T-cell (primary cell): ENCODE data around the gene TSPAN15. TPM values are rescaled to one million over a fixed set of nuclear protein-coding genes. Genes with fewer than 3 reads are reported as not detected.
"Not testable (repeated sequence)": the region's sequence is repeated elsewhere in the genome, so short reads cannot be mapped to it uniquely, and the experiment has no call there.

Experiments used
- ATAC-seq, 4 experiments: fragments of 200-7000 bp in 3 of 4; fragments of 150-1000 bp in 1 of 4; cut with Tn5 transposase; replicated peaks in 1 of 4; 1 replicate in 3 of 4; 2 replicates in 1 of 4; pipeline ENCODE4 v1.10.0; 2021; ENCODE audit warnings: moderate library complexity in 3 of 4, mild to moderate bottlenecking in 2 of 4, moderate number of reproducible peaks in 1 of 4
- CTCF ChIA-PET, 2 donors: fragments of 300-600 bp; sonication (Branson Sonifier 250); formaldehyde crosslinking; loops; one replicate each; lab custom pipeline; 2022; ENCODE audit warnings: antibody characterized with exemption in 2 of 2; lab: Charles Lee
- POLR2A ChIA-PET, 2 donors: fragments of 300-600 bp; sonication (Branson Sonifier 250); formaldehyde crosslinking; loops; one replicate each; lab custom pipeline; 2022; ENCODE audit warnings: antibody characterized with exemption in 2 of 2; lab: Charles Lee
- DNase-seq, 35 experiments: peaks; one replicate each; pipeline versions ENCODE4 v3.0.0 to v3.0.0-alpha.2; 2013 to 2023
- H3K27ac ChIP-seq: one replicate; pipeline ENCODE4 v1.5.1; 2013; ENCODE audit warnings: low read length
- H3K27me3 ChIP-seq, 2 experiments: replicated peaks in 1 of 2; 1 replicate in 1 of 2; 2 replicates in 1 of 2; pipeline versions ENCODE4 v1.6.1 to v1.7.0; 2013; ENCODE audit warnings: low read length in 1 of 2, mixed read lengths in 1 of 2; ENCODE audit not compliant: control insufficient read depth in 2 of 2, insufficient read depth in 2 of 2; ENCODE audit errors: extremely low read depth in 1 of 2
- H3K36me3 ChIP-seq, 2 donors: 1 replicate in 1 of 2; 2 replicates in 1 of 2; pipeline versions ENCODE4 v1.6.1 to v1.7.0; 2013; ENCODE audit warnings: low read length in 1 of 2; ENCODE audit not compliant: control insufficient read depth in 2 of 2, insufficient read depth in 1 of 2; ENCODE audit errors: extremely low read depth in 1 of 2
- H3K4me1 ChIP-seq, 2 experiments: 1 replicate in 1 of 2; 2 replicates in 1 of 2; pipeline versions ENCODE4 v1.6.1 to v1.7.0; 2013; ENCODE audit warnings: low read length in 2 of 2, mixed read lengths in 1 of 2; ENCODE audit not compliant: insufficient read depth in 2 of 2, control insufficient read depth in 1 of 2; ENCODE audit errors: extremely low read depth in 1 of 2
- H3K4me3 ChIP-seq, 2 donors: 1 replicate in 1 of 2; 2 replicates in 1 of 2; pipeline versions ENCODE4 v1.5.1 to v1.7.0; 2013; ENCODE audit warnings: mild to moderate bottlenecking in 2 of 2, low read length in 1 of 2, moderate library complexity in 1 of 2; ENCODE audit not compliant: control insufficient read depth in 1 of 2; ENCODE audit errors: extremely low read depth in 1 of 2
- H3K9me3 ChIP-seq: 2 replicates; pipeline ENCODE4 v1.7.0; 2013
- H3K27ac Mint-ChIP-seq, 2 donors: one replicate each; pipeline ENCODE4 v1.8.0; 2020 to 2021; ENCODE audit warnings: mild to moderate bottlenecking in 2 of 2, mixed read lengths in 2 of 2
- H3K27me3 Mint-ChIP-seq, 2 donors: one replicate each; pipeline ENCODE4 v1.8.0; 2021 to 2022; ENCODE audit warnings: mixed read lengths in 2 of 2
- H3K36me3 Mint-ChIP-seq: one replicate; pipeline ENCODE4 v1.8.0; 2021; ENCODE audit warnings: mixed read lengths
- H3K4me1 Mint-ChIP-seq, 3 donors: one replicate each; pipeline ENCODE4 v1.8.0; 2020 to 2022; ENCODE audit warnings: mixed read lengths in 3 of 3, mild to moderate bottlenecking in 1 of 3
- H3K4me3 Mint-ChIP-seq, 3 donors: one replicate each; pipeline ENCODE4 v1.8.0; 2020 to 2022; ENCODE audit warnings: mild to moderate bottlenecking in 3 of 3, mixed read lengths in 3 of 3, moderate library complexity in 3 of 3
- H3K9me3 Mint-ChIP-seq, 3 donors: one replicate each; pipeline ENCODE4 v1.8.0; 2020 to 2022; ENCODE audit warnings: mixed read lengths in 3 of 3
- WGBS: methylation state at CpG from one replicate; pipeline ENCODE4 v1.1.5; 2013; ENCODE audit warnings: missing lambda C conversion rate; ENCODE audit not compliant: insufficient coverage; 5-methylcytosine and 5-hydroxymethylcytosine counted together
- total RNA-seq, 35 experiments: library from RNA in 6 of 35; stranded (reverse) in 6 of 35; fragments of 120-200 nt in 1 of 35; gene quantifications; one replicate each; pipeline versions ENCODE4 v1.2.1 to v1.2.4 and lab custom pipeline; 2013 to 2026

Gene TSPAN15
- total RNA-seq, 5 donors from 2014 or later (not counting 1 experiment from before 2014, with no cell fraction given): 2.9 to 8.2 (median 6.2) TPM

GRCh38 chr10:69445041-69445440 lies 6.2 kb upstream of the TSPAN15 start:
- H3K36me3 ChIP-seq: no peaks in the 10 kb centered on the region
- H3K27me3 ChIP-seq: peaks cover 0 to 10% of the 10 kb centered on the region in 2 experiments
- no peaks in the 10 kb centered on the region for H3K9me3 ChIP-seq
- POLR2A ChIA-PET: no interaction called here
- peaks cover 6 to 11% (median 6%) of the 10 kb centered on the region in 3 donors for H3K4me1 Mint-ChIP-seq
- H3K27ac Mint-ChIP-seq: no peak overlapping the region
- H3K4me1 ChIP-seq: peaks cover 0 to 6% of the 10 kb centered on the region in 2 experiments
- DNase-seq: no peak
- H3K9me3 Mint-ChIP-seq: no peaks in the 10 kb centered on the region
- H3K36me3 Mint-ChIP-seq: no peaks in the 10 kb centered on the region
- CTCF ChIA-PET: no interaction called here
- H3K4me3 ChIP-seq: no peak overlapping the region
- H3K27ac ChIP-seq: no peak overlapping the region
- no peak for ATAC-seq
- peaks cover 0 to 7% of the 10 kb centered on the region in 2 donors for H3K27me3 Mint-ChIP-seq
- H3K4me3 Mint-ChIP-seq: no peak overlapping the region
- 93% methylated on average over 3 of the region's 4 CpGs for WGBS

GRCh38 chr10:69446229-69446628 lies 5.0 kb upstream of the TSPAN15 start:
- Mint-ChIP-seq H3K4me3 (no peak overlapping the region), H3K9me3 (no peaks in the 10 kb centered on the region), H3K27ac (no peak overlapping the region), H3K4me1 (peaks cover 10 to 15% (median 13%) of the 10 kb centered on the region in 3 donors), H3K36me3 (no peaks in the 10 kb centered on the region), H3K27me3 (peaks cover 0 to 7% of the 10 kb centered on the region in 2 donors)
- ChIA-PET POLR2A (no interaction called here), CTCF (interaction anchor here in 1 of 2 donors (0.6 kb wide), 1 partner anchor 784 kb away, joined by 4 read pairs; no protein-coding TSS in a partner anchor)
- Histone ChIP-seq H3K4me1 (peaks cover 0 to 14% of the 10 kb centered on the region in 2 experiments), H3K4me3 (no peak overlapping the region), H3K27me3 (peaks cover 0 to 9% of the 10 kb centered on the region in 2 experiments), H3K36me3 (no peaks in the 10 kb centered on the region), H3K9me3 (no peaks in the 10 kb centered on the region), H3K27ac (no peak overlapping the region)
- ATAC-seq (no peak), DNase-seq (no peak)

- Mint-ChIP-seq H3K4me1 (peaks cover 10 to 16% (median 15%) of the 10 kb centered on the region in 3 donors), H3K27ac (no peak overlapping the region), H3K4me3 (no peak overlapping the region), H3K36me3 (no peaks in the 10 kb centered on the region), H3K27me3 (peaks cover 0 to 7% of the 10 kb centered on the region in 2 donors), H3K9me3 (no peaks in the 10 kb centered on the region)
- Histone ChIP-seq H3K27ac (no peak overlapping the region), H3K4me3 (no peak overlapping the region), H3K4me1 (peaks cover 0 to 17% of the 10 kb centered on the region in 2 experiments), H3K9me3 (no peaks in the 10 kb centered on the region), H3K27me3 (peaks cover 0 to 5% of the 10 kb centered on the region in 2 experiments), H3K36me3 (no peaks in the 10 kb centered on the region)
- POLR2A ChIA-PET: no interaction called here
- DNase-seq (no peak), ATAC-seq (no peak)
- 40% methylated on average over 3 of the region's 3 CpGs for WGBS
- CTCF ChIA-PET: no interaction called here
Measured at GRCh38 chr10:69446650-69447151, 4.6 kb upstream of the TSPAN15 start.

GRCh38 chr10:69449841-69450240 lies 1.4 kb upstream of the TSPAN15 start:
- H3K27me3 ChIP-seq: peaks cover 0 to 20% of the 10 kb centered on the region in 2 experiments
- H3K9me3 Mint-ChIP-seq: no peaks in the 10 kb centered on the region
- ChIA-PET CTCF (interaction anchor here (0.6 to 1.1 kb wide), 5 partner anchors 16 to 82 kb away, joined by 3 read pairs; no protein-coding TSS in a partner anchor), POLR2A (interaction anchor here in 1 of 2 donors (0.6 kb wide), 1 partner anchor 13 kb away, joined by 3 read pairs; no protein-coding TSS in a partner anchor)
- H3K27ac ChIP-seq: no peak overlapping the region
- H3K27me3 Mint-ChIP-seq: peaks cover 3 to 8% of the 10 kb centered on the region in 2 donors
- peaks cover 23 to 29% (median 23%) of the 10 kb centered on the region in 3 donors for H3K4me1 Mint-ChIP-seq
- H3K9me3 ChIP-seq: no peaks in the 10 kb centered on the region
- H3K4me3 Mint-ChIP-seq: peak overlapping the region in 2 of 3 donors; percentile 10 to 37
- H3K27ac Mint-ChIP-seq: peak overlapping the region; percentile 25 to 61
- H3K4me3 ChIP-seq: no peak overlapping the region
- ATAC-seq: peak; percentile 41 to 55 (median 47)
- peaks cover 0 to 23% of the 10 kb centered on the region in 2 experiments for H3K4me1 ChIP-seq
- peak in 27 of 35 experiments; percentile 14 to 73 (median 39) for DNase-seq
- no peaks in the 10 kb centered on the region for H3K36me3 ChIP-seq
- WGBS: no CpG with 5 or more reads among the region's 1 CpG
- H3K36me3 Mint-ChIP-seq: no peaks in the 10 kb centered on the region

- H3K4me3 Mint-ChIP-seq: peak overlapping the region in 2 of 3 donors; percentile 82 to 90
- H3K27ac ChIP-seq, H3K27ac Mint-ChIP-seq, H3K36me3 Mint-ChIP-seq, H3K27me3 Mint-ChIP-seq, H3K36me3 ChIP-seq, ATAC-seq, H3K4me3 ChIP-seq, POLR2A ChIA-PET, H3K9me3 ChIP-seq, DNase-seq, H3K9me3 Mint-ChIP-seq: not testable (repeated sequence)
- WGBS: 89% methylated on average over 12 of the region's 16 CpGs
- H3K4me1 Mint-ChIP-seq: peaks cover 23 to 29% (median 23%) of the 10 kb centered on the region in 3 donors
- H3K27me3 ChIP-seq: peaks cover 0 to 21% of the 10 kb centered on the region in 2 experiments
- peaks cover 0 to 23% of the 10 kb centered on the region in 2 experiments for H3K4me1 ChIP-seq
- CTCF ChIA-PET: interaction anchor here (0.7 to 1.2 kb wide), 6 partner anchors 15 to 133 kb away, joined by 3 to 5 read pairs (median 3); no protein-coding TSS in a partner anchor
Measured at GRCh38 chr10:69450395-69450794, 870 bp upstream of the TSPAN15 start.

- H3K4me3 Mint-ChIP-seq: peak overlapping the region; percentile 82 to 90 (median 87)
- H3K9me3 ChIP-seq: no peaks in the 10 kb centered on the region
- H3K27me3 Mint-ChIP-seq: peaks cover 3 to 6% of the 10 kb centered on the region in 2 donors
- CTCF ChIA-PET: interaction anchor here (0.6 to 1.2 kb wide), 5 partner anchors 17 to 229 kb away, joined by 3 to 6 read pairs (median 4); no protein-coding TSS in a partner anchor
- no peaks in the 10 kb centered on the region for H3K36me3 Mint-ChIP-seq
- H3K9me3 Mint-ChIP-seq: no peaks in the 10 kb centered on the region
- DNase-seq (peak in 3 of 35 experiments; percentile 10 to 19 (median 15)), ATAC-seq (peak in 3 of 4 experiments; percentile 28 to 33 (median 28))
- POLR2A ChIA-PET: no interaction called here
- H3K36me3 ChIP-seq: no peaks in the 10 kb centered on the region
- 26% methylated on average over 27 of the region's 38 CpGs for WGBS
- peaks cover 0 to 23% of the 10 kb centered on the region in 2 experiments for H3K4me1 ChIP-seq
- H3K27me3 ChIP-seq: peaks cover 0 to 21% of the 10 kb centered on the region in 2 experiments
- H3K27ac ChIP-seq: no peak overlapping the region
- H3K27ac Mint-ChIP-seq: no peak overlapping the region
- peak overlapping the region; percentile 73 to 86 for H3K4me3 ChIP-seq
- peaks cover 23 to 29% (median 23%) of the 10 kb centered on the region in 3 donors for H3K4me1 Mint-ChIP-seq
Measured at GRCh38 chr10:69451784-69452251, 553 bp downstream of the TSPAN15 start.
